NCI-H2196 treated with DMSO at 0.1 percent for 48 hours (cell line): Measurements from ENCODE around the gene GPHN.
"Not testable (repeated sequence)": the region's sequence is repeated elsewhere in the genome, so short reads cannot be mapped to it uniquely, and the experiment has no call there.

Experiments used
- DNase-seq: peaks from one replicate; lab custom pipeline; 2025; ENCODE audit not compliant: unreplicated experiment; lab: John Stamatoyannopoulos, UW

Gene GPHN

DNA sequence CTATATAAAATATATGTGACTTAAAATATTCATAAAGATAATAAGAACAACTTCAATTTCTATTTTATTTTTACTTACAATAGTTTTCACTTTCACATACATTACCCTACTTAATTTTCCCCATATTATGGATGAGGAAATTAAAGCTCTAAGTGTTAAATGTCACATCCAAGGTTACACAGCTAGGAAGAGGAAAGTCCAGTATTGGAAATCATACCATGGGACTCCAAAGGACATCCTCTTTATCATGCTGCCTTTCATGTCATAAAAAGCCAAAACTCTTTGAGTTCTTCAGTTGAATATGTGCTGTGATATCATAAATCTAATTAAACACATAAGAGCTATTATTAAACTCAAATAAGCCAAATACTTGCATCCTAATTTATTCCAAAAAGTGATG lies 508.9 kb downstream of the GPHN start:
- DNase-seq: no peak

DNA sequence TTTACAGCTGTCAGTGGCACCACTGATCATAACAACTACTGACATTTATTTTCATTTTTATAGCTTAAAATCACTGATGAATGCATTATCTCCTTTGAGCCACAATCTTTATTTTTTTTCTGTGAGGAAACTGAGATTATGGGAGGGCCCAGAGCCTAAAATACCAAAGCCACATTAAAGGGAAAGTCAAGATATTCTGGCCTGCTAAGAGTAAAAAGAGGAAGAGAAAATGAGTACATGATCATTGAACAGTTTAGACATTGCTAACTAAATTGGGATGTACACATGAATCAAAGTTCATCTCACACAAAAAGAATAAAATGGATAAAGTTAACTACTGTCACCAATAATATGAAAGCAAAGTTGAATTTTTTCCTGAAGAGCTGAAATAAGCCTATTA lies 510.8 kb downstream of the GPHN start:
- DNase-seq: no peak

DNA sequence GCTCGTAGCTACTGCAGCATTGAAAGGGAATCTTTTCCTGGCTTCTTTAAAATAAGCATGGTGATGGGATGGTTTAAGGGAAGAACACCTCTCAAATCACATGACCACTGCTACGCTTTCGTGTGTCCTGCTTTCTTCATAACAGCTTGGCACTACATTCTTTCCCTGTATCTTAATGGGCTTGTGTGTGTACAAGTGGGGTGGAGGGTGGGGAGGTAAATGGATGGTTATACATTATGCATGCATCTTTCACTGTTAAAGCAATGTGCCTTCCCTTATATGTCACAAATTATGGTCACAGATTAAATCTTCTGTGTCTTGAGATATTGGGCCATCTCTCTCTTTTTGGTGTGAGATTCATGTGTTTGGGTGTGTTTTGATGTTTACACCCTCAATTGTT lies 511.8 kb downstream of the GPHN start:
- DNase-seq: no peak

DNA sequence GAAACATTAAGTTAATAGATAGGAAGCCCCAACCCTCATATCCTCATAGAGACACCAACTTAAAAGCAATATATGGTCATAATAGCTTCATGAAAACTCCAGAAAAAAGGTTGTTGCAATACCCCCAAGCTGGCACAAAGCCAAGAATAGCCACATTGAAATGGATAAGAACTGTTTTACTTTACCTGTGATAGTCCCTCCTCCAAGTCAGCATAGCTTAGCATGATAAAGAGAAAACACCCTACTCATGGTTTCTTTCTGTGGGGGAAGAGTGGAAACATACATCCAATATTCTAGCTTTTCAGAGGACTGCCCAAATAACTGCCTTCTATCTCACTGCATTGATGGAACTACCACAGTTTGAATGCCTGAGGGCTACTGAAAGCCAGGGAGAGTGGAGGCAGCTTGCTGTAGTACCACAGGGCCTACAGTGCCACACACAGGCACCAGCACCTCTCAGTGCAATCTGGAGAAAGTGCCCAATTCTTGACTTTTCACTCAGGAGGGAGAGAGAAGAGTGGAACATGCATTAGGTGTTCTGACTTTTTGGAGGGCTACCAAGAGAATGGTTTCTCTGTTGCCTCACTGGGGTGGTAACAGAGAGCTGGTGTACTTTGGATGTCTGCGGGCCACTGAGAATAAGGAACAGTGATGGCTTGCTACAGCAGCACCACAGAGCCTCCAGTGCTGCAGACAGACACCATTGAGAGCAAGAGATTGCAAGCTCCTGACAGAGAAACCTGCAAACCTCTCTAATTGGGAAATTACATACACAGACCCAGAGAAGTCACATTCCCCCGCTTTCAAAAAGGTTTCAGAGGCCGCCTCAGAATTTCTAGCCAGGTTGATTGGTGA lies 524.2 kb downstream of the GPHN start:
- DNase-seq: no peak

DNA sequence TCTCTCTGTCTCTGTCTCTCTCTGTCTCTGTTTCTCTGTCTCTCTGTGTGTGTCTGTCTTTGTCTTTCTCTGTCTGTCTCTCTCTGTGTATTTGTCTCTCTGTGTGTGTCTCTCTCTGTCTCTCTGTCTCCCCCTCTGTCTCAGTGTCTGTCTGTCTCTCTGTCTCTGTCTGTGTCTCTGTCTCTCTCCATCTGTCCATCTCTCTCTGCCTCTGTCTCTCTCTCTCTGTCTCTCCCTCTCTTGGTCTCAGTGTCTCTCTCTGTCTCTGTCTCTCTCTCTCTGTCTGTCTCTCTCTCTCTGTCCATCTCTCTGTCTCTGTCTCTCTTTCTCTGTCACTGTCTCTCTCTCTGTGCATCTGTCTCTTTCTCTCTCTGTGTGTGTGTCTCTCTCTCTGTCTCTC lies 537.5 kb downstream of the GPHN start:
- no peak for DNase-seq

DNA sequence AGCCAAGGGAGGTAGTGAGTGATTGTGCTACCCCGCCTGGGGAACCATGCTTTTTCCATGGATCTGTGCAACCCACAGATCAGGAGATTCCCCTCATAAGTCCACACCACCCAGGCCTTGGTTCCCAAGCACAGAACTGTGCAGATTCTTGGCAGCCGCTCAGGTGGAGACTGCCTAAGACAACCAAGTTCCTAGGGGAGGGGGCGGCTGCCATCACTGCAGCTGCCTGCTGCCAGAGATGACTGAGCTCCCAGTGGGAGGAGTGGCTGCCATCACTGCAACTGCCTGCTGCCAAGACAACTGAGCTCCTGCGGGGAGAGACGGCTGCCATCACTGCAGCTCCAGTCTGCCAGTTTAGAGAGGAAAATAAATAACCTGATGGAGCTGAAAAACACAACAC lies 542.9 kb downstream of the GPHN start:
- DNase-seq: no peak

DNA sequence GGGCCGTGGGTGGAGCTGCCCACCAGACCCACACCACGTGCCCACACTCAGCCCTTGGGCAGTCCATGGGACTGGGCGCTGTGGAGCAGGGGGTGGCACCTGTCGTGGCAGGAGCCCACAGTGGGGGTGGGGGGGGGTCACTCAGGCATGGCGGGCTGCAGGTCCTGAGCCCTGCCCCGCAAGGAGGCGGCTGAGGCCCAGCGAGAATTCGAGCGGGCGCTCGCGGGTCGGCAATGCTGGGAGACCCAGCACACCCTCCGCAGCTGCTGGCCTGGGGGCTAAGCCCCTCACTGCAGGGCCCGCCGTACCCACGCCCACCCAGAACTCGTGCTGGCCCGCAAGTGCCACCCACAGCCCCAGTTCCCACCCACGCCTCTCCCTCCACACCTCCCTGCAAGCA lies 548.7 kb downstream of the GPHN start:
- no peak for DNase-seq

DNA sequence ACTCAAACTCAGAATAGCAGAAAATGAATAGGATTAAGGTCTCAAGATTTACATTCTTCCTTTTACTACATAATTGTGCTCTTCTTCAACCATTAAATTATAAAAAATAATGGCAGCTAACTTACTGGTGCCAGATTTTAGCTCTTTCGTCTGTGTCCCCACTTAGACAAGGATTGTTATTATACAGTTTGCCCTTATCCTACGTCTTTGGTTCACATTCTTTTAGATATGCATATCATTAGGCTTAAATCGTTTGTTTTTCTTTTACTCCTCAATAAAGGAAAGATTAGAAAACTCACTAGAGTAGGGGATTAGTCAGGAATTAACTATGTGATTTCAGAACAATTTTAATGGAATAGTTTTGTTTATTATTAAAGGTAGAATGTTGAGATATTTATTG lies 551.6 kb downstream of the GPHN start:
- no peak for DNase-seq

DNA sequence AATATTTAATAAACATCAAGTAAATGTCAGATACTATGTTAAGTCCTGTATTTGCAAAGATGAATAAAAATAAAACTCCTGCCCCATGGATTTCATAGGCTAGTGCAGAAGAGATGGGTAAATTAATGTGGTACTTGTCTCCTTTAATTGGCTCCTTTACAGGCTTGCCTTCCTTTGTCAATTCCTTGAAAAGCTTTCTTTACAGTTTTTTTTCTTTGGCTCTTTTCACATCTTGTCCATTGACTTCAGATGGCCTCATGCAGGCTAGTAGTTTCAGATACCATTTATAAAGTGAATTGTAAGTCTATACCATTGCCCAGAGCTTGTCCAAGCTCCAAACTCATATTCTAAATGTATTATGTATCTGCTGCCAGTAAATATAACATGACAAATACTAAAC lies 552.6 kb downstream of the GPHN start:
- no peak for DNase-seq

DNA sequence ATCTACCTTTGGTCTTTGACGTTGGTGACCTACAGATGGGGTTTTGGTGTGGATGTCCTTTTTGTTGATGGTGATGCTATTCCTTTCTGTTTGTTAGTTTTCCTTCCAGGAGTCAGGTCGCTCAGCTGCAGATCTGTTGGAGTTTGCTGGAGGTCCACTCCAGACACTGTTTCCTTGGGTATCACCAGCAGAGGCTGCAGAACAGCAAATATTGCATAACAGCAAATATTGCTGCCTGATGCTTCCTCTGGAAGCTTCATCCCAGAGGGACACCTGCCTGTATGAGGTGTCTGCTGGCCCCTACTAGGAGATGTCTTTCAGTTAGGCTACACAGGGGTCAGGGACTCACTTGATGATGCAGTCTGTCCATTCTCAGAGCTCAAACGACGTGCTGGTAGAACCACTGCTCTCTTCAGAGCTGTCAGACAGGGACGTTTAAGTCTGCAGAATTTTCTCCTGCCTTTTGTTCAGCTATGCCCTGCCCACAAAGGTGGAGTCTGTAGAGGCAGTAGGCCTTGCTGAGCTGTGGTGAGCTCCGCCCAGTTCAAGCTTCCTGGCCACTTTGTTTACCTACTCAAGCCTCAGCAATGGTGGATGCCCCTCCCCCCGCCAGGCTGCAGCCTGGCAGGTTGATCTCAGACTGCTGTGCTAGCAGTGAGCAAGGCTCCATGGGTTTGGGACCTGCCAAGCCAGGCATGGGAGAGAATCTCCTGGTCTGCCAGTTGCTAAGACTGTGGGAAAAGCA lies 559.3 kb downstream of the GPHN start:
- DNase-seq: not testable (repeated sequence)

DNA sequence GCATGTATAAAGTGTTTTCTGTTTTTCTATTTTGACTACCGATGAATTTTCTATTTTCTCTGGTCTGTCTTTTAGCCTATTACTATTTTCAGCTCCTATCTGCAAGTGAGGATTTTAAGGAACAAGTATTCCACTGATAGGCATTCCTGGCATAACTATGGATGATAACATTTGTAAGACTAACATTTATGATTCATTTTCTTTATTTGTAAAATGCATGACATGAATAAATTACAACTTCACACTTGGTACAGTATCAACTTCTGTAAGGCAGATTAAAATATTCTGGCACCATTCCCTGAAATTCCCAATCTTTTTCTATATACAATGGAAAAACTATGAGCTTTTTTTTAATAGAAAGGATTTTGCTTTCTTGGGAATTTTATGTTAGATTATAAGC lies 560.3 kb downstream of the GPHN start:
- no peak for DNase-seq

DNA sequence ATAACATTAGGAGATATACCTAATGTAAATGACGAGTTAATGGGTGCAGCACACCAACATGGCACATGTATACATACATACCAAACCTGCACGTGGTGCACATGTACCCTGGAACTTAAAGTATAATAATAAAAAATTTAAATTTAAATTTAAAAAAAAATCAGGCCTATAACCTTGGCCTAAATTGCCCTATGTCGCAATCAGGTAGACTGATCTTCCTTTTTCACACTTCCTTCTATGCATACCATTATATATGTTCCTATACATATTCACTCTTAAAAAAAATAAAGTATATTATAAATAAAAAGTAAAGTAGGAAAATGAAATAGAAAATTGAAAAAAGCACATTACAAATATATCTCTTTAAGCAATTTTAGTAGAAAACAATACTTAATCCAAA lies 563.6 kb downstream of the GPHN start:
- no peak for DNase-seq

DNA sequence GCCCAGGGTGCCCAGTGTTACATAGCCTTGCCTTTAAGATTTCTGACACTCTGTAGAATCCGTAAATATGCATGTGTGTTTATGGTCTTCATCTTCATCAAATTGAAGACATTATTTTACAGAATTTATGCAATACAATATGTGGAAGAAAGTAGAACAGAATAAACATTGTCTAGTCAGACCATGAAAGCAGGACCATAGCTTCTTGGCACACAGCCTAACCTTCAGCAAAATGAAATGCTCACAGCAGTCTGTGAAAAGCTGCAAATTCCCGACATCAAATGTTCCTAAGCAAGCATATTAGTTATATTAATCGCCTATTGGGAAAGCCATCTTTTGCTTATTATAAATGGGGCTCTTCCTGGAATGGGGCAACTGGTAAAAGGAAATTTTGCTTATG lies 570.0 kb downstream of the GPHN start:
- no peak for DNase-seq

DNA sequence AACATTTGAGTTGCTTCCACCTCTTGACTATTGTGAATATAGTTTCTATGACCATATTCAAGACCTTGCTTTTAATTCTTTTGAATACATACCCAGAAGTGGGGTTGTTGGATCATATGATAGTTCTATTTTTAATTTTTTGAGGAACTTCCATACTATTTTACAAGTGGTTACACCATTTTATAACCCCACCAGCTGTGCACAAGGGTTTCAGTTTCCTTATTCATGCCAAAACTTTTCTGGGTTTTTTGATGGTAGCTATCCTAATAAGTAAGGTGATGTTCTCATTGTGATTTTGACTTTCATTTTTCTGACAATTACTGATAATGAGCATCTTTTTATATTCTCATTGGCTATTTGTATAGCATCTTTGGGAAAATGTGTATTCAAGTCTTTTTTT lies 571.9 kb downstream of the GPHN start:
- DNase-seq: no peak

DNA sequence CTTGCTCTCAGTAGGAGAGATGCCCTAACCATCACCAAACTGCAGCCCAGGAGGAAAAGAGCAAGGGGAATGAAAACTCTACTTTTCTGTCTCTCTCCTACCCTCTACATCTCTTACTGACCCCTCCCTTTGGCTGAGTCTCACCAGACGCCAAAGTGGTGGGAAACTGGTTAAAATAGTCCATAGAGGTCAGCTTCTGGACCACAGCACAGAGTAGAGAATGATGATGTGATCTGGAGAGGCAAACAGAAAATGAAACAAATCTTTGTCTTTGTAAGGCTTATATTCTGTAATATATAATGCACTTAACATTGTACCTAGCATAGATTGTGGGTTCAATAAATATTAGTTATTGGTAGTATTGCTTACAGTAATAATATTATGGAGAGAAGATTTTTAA lies 600.3 kb downstream of the GPHN start:
- DNase-seq: no peak

DNA sequence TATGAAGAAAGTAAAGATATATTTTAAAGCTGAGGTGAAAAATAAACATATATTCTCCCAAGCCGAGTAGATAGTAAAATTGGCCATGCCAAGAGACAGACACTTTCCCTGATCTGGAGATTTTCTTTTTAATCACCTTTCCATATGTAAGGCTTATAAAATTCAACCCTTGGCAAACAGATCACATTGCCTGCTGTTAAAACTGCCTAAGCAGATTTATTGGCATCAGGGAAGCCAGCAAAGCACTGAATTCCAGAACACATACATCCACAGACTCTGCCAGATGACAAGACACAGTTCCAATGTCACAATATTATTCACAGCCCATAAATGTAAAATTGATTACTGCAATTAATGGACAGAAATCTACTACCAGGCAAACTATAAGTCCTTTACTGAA lies 603.1 kb downstream of the GPHN start:
- no peak for DNase-seq

DNA sequence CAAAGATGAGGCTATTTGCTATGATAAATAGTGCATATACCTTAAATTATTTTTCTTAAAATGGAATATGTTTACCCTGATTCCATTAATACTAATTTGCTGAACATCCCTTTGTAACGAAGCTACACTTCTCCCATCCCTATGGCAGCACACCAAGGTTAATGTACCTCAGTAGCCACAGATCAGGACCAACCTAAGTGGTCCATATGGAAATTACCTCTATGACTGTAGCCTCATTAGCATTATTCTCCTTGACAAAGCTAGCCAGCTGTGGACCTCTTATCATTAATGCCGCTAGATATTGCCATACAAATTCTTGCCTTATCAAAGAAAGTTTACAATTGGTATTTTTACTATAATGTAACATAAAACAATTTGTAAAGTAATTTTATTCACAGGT lies 604.4 kb downstream of the GPHN start:
- DNase-seq: no peak

DNA sequence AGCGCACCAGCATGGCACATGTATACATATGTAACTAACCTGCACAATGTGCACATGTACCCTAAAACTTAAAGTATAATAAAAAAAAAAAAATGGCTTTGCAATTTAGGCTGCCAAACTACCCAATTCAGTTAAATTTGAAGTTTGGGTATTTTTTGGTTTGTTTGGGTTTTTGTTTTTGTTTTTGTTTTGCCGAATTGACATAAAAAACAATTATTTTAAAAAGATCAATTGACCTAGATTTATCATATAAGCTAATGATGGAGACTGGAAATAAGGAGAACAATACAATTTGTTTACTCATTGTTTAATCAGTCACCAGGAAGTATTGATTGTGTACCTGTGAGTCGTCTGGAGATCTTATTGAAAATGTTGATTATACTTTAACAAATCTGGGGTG lies 619.2 kb downstream of the GPHN start:
- no peak for DNase-seq

DNA sequence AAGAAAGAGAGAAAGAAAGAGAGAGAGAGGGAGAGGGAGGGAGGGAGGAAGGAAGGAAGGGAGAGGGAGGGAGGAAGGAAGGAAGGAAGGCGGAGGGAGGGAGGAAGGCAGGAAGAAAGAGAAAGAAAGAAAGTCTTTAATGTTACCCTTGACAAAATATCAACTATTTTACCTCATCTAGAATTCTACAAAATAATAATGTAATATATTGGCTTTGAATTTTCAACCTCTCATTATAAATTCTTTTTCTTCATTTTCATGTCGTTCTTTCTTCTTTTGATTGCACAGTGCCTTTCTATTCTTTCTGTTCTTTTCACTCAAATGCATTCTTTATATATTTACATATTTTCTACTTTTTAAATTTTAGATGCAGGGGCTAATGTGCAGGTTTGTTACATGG lies 621.8 kb downstream of the GPHN start:
- no peak for DNase-seq

DNA sequence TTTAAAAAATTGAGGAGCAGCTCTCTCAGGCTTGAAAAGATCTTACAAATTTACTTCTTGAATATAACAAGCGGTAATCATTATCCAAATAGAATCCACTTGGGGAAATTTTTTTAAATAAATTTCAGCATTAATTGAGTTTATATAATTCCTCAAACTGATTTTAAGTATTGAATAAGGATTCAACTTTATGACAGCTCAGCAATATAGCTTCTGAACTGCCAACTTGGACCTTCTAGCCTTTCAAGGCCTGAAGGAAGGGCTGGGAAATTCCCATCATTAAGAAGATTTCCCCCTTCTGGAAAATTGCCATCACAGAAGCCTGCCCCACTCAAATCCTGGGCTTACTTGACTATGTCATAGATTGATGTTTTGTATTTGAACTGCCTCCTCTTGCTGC lies 623.7 kb downstream of the GPHN start:
- DNase-seq: no peak

DNA sequence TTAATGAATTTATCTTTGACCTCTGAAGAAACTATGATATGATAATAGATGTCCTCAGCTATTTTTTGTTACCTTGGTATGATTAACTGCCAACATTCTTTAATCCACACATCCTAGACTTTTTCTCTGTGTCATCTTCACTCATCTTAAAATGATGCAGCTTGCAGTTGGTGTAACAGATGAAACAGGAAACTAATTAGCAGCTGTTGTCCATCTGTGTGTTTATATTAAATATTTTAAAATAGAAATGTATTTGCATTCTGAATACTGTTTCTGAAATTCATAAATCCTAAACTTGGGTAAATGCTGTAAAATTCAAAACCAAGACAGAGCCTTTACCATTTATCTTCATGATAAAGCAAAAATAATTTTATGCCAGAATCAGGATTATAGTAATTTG lies 625.2 kb downstream of the GPHN start:
- DNase-seq: no peak

DNA sequence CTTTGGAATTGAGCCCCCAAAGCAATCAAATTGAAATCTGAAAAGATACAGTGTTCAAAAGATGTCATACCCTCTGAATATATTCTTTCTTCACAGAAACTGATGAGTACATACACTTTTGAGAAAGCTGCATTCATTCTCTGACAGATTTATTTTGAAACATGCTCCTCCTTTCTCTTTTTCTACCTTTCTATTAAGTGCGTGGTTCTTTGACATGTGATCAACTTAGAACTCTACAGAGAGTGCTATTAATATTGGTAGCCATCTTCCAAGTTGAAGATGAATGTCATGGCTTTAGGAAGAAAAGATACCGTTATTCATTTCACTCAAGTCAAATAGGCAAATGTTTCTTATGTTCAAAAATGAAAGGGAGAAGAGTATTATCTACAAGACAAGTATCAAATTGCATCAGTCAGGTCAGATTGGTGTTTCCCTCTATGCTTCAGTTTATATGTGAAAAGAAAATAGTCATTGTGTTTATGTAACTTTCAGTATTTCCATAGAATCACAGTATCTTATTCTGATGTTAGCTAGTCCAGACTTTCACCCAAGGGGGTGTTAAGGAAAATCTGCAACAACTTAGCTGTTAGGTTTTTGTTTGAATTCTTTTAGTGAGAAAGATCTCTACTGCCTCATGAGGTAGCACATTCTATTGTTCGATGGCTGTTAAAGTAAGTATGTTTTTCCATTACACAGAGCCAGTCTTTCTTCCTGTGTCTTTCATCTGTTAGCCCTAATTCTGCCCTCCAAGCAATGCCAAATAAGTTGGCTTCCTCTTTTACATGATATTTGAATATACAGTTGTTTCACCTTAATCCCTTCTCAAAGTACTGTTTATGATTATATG lies 625.9 kb downstream of the GPHN start:
- DNase-seq: no peak
